Hepatocyte (in vitro differentiated cells): ENCODE results near the gene IGF2BP3.

ENCODE experiments used
- EZH2 ChIP-seq: fragments of 200-600 bp; sonication (generic); IDR thresholded peaks from 2 replicates; pipeline ENCODE4 v1.6.1; 2016; ENCODE audit warnings: antibody characterized with exemption, mild to moderate bottlenecking, borderline replicate concordance
- EZH2phosphoT487 ChIP-seq: fragments of 200-600 bp; sonication (generic); IDR thresholded peaks from one replicate; pipeline ENCODE4 v1.6.1; 2018; ENCODE audit warnings: antibody characterized with exemption, mild to moderate bottlenecking, low read depth, moderate library complexity; ENCODE audit not compliant: unreplicated experiment, severe bottlenecking
- TF ChIP-seq, protein P1 (sequence below): fragments of 200-600 bp; sonication (generic); IDR thresholded peaks from 2 replicates; pipeline ENCODE4 v1.5.1; 2016; ENCODE audit warnings: antibody characterized with exemption, mild to moderate bottlenecking; ENCODE audit not compliant: poor library complexity

DNA sequence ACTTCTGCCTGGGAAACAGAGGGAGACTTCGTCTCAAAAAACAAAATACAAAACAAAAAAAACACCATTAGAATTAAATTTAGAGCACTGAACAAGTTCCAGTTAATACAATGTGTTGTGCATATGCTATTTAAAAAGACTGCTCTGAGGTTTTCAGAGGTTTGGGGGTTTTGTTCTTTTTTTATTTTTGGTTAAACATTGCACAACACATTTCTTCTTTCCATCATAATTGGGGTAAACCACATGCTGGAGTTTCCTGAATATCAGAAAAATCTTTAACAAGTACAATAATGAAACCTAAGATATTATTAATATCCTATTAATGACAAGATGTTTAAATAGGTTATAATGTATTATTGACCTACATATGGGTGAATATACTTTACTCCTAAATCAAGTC, 26.3 kb downstream of the IGF2BP3 start:
- TF ChIP-seq, protein P1, sequence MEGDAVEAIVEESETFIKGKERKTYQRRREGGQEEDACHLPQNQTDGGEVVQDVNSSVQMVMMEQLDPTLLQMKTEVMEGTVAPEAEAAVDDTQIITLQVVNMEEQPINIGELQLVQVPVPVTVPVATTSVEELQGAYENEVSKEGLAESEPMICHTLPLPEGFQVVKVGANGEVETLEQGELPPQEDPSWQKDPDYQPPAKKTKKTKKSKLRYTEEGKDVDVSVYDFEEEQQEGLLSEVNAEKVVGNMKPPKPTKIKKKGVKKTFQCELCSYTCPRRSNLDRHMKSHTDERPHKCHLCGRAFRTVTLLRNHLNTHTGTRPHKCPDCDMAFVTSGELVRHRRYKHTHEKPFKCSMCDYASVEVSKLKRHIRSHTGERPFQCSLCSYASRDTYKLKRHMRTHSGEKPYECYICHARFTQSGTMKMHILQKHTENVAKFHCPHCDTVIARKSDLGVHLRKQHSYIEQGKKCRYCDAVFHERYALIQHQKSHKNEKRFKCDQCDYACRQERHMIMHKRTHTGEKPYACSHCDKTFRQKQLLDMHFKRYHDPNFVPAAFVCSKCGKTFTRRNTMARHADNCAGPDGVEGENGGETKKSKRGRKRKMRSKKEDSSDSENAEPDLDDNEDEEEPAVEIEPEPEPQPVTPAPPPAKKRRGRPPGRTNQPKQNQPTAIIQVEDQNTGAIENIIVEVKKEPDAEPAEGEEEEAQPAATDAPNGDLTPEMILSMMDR, result no peak
- TF ChIP-seq EZH2phosphoT487, result no peak
- no peak for TF ChIP-seq EZH2
